Measurements from ENCODE around the gene MTREX. TPM values are rescaled to one million over a fixed set of nuclear protein-coding genes. Genes with fewer than 3 reads are reported as not detected.

The MTREX gene
- total and polyA plus RNA-seq, 10 of the 15 experiments (the other 5 are each of a cell fraction or from before 2014, with no cell fraction given): 20.1 to 102 (median 49.0) TPM

GRCh38 chr5:55350754-55351153 lies 43.0 kb downstream of the MTREX start:
- Histone ChIP-seq H3K4me3 (no peak overlapping the region), H3K27ac (ENCODE audit: control insufficient read depth, insufficient read depth) (no peak overlapping the region), H3K79me2 (ENCODE audit: control insufficient read depth, insufficient read depth, low read length) (no peaks in the 10 kb centered on the region)

More at GRCh38 chr5:55350754-55351153, 43.0 kb downstream of the MTREX start:
- BruUV-seq (replicated peaks): no TSS peak
- Histone ChIP-seq H4K20me1 (ENCODE audit: control insufficient read depth, insufficient read depth) (no peaks in the 10 kb centered on the region), H3K4me2 (ENCODE audit: control insufficient read depth, insufficient read depth) (no peak overlapping the region), H2AFZ (ENCODE audit: control insufficient read depth, low read depth, low read length) (no peak overlapping the region), H3K36me3 (ENCODE audit: control insufficient read depth in 2 of 2, insufficient read depth in 2 of 2, low read length in 1 of 2) (peaks cover 16 to 49% of the 10 kb centered on the region in 2 experiments), H3K27me3 (replicated peaks in 1 of 2; ENCODE audit: control insufficient read depth in 2 of 2, insufficient read depth in 2 of 2, low read length in 1 of 2) (no peaks in the 10 kb centered on the region), H3K9ac (ENCODE audit: control insufficient read depth, insufficient read depth, low read length) (no peak overlapping the region), H3K9me3 (replicated peaks; ENCODE audit: control insufficient read depth, insufficient read depth, low read length) (no peaks in the 10 kb centered on the region), H3K4me1 (ENCODE audit: control insufficient read depth, insufficient read depth, low read length) (no peaks in the 10 kb centered on the region)
- intact Hi-C loops (cut with micrococcal nuclease; ENCODE audit: unreplicated experiment) (no loop called here), in situ Hi-C loops (cut with MboI) (no loop called here)
- POLR2A ChIA-PET: no interaction called here
- CTCF ChIA-PET: no interaction called here
- TF ChIP-seq STAT3 (IDR thresholded peaks at IDR 0.05; ENCODE audit: low read depth, low read length) (no peak), IKZF2 (IDR thresholded peaks at IDR 0.05) (no peak), TBL1XR1 (IDR thresholded peaks at IDR 0.05; ENCODE audit: low read depth, low read length) (no peak), ASH2L (IDR thresholded peaks at IDR 0.05; ENCODE audit: borderline replicate concordance, low read depth) (no peak), CHD4 (IDR thresholded peaks at IDR 0.05) (no peak), MTA2 (IDR thresholded peaks at IDR 0.05; ENCODE audit: low read depth) (no peak), RAD51 (IDR thresholded peaks at IDR 0.05) (no peak), HSF1 (IDR thresholded peaks at IDR 0.05; ENCODE audit: low read depth, low read length) (no peak), CTCF (IDR thresholded peaks at IDR 0.05 in 2 of 3, conservative IDR thresholded peaks at IDR 0.05 in 1 of 3; ENCODE audit: control insufficient read depth in 2 of 3, extremely low read depth in 1 of 3, insufficient read depth in 1 of 3, low read depth in 3 of 3, low read length in 3 of 3) (no peak)
- WGBS (ENCODE audit: insufficient coverage, insufficient replicate concordance, low lambda C conversion rate, missing lambda C conversion rate): 94% methylated on average over 1 of the region's 1 CpG
- FAIRE-seq: no peak
- no peak for ATAC-seq
- SMC1A ChIA-PET (ENCODE audit: uncharacterized antibody, unreplicated experiment): no interaction called here
- RAD21 ChIA-PET (ENCODE audit: unreplicated experiment): no interaction called here
- no peak for DNase-seq (ENCODE audit: low read depth, low spot score)
